ENCODE measurements around the gene KDM4B.

KDM4B gene

GRCh38 chr19:5018224-5019015 is 49.5 kb downstream of the KDM4B start:
- no peak for TF ChIP-seq CTCF (IDR thresholded peaks at IDR 0.05; ENCODE audit: low read depth, low read length, missing control alignments)

GRCh38 chr19:5020368-5020767 is 51.5 kb downstream of the KDM4B start:
- in situ Hi-C loops (cut with HindIII; ENCODE audit: low pct_ligation_motif_present, low sequenced_read_pairs): no loop called here
- H3K36me3 ChIP-seq (replicated peaks): peaks cover 12% of the 10 kb centered on the region

More at GRCh38 chr19:5018224-5019015, 49.5 kb downstream of the KDM4B start:
- in situ Hi-C loops (cut with HindIII; ENCODE audit: low pct_ligation_motif_present, low sequenced_read_pairs): no loop called here
- no peak overlapping the region for H3K4me3 ChIP-seq (ENCODE audit: low read depth, low read length)
- no peaks in the 10 kb centered on the region for H3K27me3 ChIP-seq (replicated peaks)
- peak; percentile 31 for DNase-seq
- H3K27ac ChIP-seq: no peak overlapping the region
- H3K36me3 ChIP-seq (replicated peaks): peaks cover 12% of the 10 kb centered on the region

GRCh38 chr19:5021046-5021445 is 52.1 kb downstream of the KDM4B start:
- in situ Hi-C loops (cut with HindIII; ENCODE audit: low pct_ligation_motif_present, low sequenced_read_pairs): no loop called here
- Histone ChIP-seq H3K36me3 (replicated peaks) (peaks cover 12% of the 10 kb centered on the region), H3K27ac (no peak overlapping the region), H3K4me3 (ENCODE audit: low read depth, low read length) (no peak overlapping the region), H3K27me3 (replicated peaks) (no peaks in the 10 kb centered on the region)
- no peak for DNase-seq
- TF ChIP-seq CTCF (IDR thresholded peaks at IDR 0.05; ENCODE audit: low read depth, low read length, missing control alignments): no peak

More at GRCh38 chr19:5020368-5020767, 51.5 kb downstream of the KDM4B start:
- Histone ChIP-seq H3K4me3 (ENCODE audit: low read depth, low read length) (no peak overlapping the region), H3K27me3 (replicated peaks) (no peaks in the 10 kb centered on the region), H3K27ac (no peak overlapping the region)
- no peak for TF ChIP-seq CTCF (IDR thresholded peaks at IDR 0.05; ENCODE audit: low read depth, low read length, missing control alignments)
- no peak for DNase-seq

- H3K4me3 ChIP-seq (ENCODE audit: low read depth, low read length): no peak overlapping the region
- no peak for TF ChIP-seq CTCF (IDR thresholded peaks at IDR 0.05; ENCODE audit: low read depth, low read length, missing control alignments)
- peaks cover 3% of the 10 kb centered on the region for H3K36me3 ChIP-seq (replicated peaks)
- no peak overlapping the region for H3K27ac ChIP-seq
- in situ Hi-C loops (cut with HindIII; ENCODE audit: low pct_ligation_motif_present, low sequenced_read_pairs): no loop called here
- no peaks in the 10 kb centered on the region for H3K27me3 ChIP-seq (replicated peaks)
- no peak for DNase-seq
Observed at GRCh38 chr19:5022066-5022860, 53.4 kb downstream of the KDM4B start.

- no peaks in the 10 kb centered on the region for H3K27me3 ChIP-seq (replicated peaks)
- peaks cover 3% of the 10 kb centered on the region for H3K36me3 ChIP-seq (replicated peaks)
- no peak overlapping the region for H3K27ac ChIP-seq
- DNase-seq: no peak
- in situ Hi-C loops (cut with HindIII; ENCODE audit: low pct_ligation_motif_present, low sequenced_read_pairs): no loop called here
- no peak for TF ChIP-seq CTCF (IDR thresholded peaks at IDR 0.05; ENCODE audit: low read depth, low read length, missing control alignments)
- no peak overlapping the region for H3K4me3 ChIP-seq (ENCODE audit: low read depth, low read length)
Observed at GRCh38 chr19:5023128-5023571, 54.2 kb downstream of the KDM4B start.

Measured in brain microvascular endothelial cell (primary cell).